HG03159 (cell line): Measurements from ENCODE around the gene AUTS2.
"Not testable (repeated sequence)": the region's sequence is repeated elsewhere in the genome, so short reads cannot be mapped to it uniquely, and the experiment has no call there.

Experiments used
- ATAC-seq: cut with Tn5 transposase; IDR thresholded peaks from one replicate; pipeline ENCODE4 v1.9.1; 2021; ENCODE audit warnings: mild to moderate bottlenecking, moderate library complexity; ENCODE audit not compliant: unreplicated experiment

The AUTS2 gene

DNA sequence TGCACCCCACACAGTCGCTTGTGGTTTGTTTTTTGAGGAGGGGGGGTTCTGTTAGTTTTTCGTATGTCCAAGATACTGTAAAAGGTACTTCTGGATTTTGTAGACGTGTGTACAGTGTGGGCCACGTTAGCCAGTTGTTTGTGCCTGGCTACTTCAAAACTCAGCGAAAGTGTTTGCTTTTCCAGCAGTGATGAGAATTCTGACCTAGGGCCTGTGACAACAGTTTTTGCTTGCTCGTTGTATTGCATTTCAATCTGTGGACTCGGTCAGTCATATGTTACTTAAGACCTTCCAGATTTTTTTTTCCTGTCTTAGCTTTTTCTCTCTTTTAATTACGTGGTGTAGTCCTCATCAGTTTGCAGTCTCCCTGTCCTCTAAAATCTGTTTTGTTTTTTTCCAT is 1194.8 kb downstream of the AUTS2 start:
- no peak for ATAC-seq

DNA sequence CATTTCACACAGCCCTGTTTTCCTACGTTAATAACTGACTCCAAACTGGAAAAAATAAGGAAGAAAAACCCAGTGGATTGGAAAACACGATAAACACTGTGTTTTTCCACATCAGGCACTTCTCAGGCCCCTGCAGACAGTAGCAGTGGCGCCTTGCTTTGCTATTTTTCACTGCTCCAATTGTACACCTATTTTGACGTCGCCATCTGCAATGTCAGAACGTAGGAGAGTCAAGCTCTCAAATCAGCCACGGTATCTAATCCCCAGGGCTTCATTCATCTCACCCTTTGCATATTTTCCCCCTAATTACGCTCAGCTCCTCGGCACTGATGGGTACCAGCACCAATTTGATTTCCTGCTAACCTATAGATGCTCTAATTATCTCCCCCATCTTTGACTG is 1195.5 kb downstream of the AUTS2 start:
- no peak for ATAC-seq

DNA sequence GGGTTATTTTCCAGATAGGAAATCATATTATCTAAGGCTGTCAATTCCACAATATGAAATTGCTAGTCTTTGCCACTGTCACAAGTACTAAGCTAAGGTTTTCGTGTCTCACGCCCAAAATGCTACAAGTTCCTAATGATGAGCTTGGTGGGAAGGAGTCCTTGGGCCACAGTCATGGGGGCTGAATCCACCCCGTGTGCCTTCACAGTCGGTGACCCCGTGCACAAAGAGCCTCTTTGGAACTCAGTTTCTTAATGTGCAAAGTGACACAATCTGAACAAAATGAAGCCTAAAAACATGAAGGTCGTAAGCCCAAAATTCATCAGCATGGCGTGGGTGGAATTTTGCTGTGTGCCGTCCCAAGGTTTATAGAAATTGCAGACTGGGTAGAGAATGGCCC is 1196.7 kb downstream of the AUTS2 start:
- ATAC-seq, result no peak

DNA sequence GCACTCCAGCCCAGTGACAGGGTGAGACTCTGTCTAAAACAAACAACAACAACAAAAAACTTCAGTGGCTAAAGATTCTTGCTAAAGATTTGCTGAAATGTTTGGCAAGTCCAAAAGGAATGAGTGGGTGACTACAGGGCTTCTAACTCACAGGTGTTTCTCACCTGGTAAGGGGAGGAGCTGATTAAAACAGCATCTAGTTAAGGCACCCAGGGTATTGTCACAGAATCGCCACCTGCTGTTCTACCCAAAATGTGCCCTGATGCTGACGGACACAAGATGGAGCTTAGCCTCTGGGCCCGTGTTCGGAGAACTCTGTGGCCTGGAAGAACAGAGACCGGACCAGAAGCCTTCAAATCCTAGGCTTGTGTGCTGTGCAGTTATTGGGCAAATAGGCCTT is 1197.7 kb downstream of the AUTS2 start:
- ATAC-seq, result no peak

DNA sequence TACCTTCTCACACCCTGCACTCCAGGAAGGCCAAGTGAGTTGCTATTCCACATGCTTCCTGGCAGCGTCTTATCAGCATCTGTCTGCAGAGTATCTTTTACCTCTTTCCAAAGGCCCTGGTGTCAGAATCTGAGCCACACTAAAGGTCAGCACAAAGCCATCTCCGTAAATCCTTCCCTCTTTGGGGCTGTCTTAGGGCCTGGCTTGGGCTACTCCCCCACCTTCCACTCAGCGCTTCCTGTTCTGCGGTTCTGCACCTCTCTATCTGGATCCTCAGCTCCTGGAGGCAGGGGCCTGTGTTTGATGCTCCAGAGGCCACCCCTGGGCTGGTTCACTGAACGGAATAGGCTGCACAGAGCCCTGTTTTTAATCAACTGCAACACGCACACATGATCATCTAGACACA is 1198.8 kb downstream of the AUTS2 start:
- ATAC-seq, result no peak

DNA sequence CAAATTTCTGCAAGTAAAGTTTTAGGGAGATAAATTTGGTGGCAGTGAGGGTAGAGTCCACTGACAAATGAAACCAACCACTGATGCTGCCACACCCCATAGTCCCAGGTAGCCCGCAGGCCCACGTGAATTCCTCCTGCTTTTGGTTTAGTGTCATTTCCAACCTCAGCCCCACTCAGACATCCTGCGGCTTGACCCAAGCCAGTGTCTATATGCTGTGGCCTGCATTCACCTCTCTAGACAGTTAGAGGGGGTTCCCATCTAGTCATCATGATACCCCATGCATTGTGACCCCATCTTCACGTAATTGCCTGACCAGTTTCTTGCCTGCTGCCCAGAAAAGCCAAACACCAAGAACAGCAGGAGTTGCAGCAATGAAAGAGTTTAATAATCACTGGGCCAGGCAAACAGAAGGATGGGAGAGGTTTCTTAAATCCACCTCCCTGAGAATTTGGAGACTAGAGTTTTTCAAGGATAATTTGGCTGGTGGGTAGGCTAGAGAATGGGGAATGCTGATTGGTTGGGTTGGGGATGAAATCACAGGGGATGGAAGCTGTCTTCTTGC is 1201.6 kb downstream of the AUTS2 start:
- ATAC-seq, result no peak

DNA sequence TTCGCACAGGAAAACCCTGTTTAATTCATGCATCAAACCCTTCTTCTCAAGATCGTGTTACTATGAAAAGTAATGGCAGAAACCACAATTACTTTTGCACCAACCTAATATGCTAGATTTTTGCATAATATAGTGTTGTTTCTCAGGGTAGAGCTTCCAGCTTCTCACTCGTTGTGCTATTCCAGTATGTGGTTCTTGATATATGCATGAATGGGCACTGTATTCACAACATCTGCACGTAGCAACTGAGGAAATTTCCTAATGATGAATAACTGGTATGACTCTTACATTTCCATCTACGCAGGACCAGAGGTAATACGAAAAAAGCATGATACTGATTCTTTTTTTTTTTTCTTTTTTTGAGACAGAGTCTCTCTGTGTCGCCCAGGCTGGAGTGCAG is 1207.1 kb downstream of the AUTS2 start:
- ATAC-seq, result no peak

DNA sequence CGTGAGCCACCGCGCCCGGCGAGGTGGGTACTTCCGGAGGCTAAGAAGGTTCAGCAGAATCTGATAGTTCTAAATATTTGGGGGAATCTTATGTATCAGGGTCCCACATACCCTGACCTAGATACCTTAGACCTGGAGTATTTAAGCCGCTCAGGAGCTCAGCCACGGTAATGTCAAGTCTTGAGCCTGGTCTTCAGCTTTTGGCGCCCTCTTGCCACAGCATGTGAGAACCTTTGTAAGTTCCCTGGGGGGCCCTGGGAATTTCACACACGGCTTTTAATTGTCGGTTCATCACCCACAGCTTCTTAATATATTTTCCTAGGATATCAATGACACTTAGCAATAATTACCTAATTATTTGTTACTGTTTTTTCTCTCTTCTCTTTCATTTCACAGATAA is 1209.4 kb downstream of the AUTS2 start:
- ATAC-seq, result no peak

DNA sequence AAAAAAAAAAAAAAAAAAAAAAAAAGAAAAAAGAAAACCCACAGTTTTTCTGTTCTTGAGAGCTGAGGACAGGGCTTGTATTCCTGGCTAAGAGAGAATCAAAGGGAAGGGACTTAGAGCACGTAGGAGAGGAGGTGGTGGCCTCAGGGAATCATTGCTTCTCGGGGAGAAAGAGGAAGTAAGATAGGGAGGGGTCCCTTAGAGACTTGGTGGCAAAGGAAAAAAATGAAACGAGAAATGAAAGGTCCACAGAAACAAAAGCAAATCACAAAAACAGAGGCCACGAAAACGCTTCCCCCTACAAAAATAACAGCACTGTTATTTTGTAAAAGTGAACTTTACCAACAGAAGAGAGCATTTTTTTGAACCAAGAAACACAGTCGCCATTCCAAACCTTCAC is 1210.6 kb downstream of the AUTS2 start:
- no peak for ATAC-seq

DNA sequence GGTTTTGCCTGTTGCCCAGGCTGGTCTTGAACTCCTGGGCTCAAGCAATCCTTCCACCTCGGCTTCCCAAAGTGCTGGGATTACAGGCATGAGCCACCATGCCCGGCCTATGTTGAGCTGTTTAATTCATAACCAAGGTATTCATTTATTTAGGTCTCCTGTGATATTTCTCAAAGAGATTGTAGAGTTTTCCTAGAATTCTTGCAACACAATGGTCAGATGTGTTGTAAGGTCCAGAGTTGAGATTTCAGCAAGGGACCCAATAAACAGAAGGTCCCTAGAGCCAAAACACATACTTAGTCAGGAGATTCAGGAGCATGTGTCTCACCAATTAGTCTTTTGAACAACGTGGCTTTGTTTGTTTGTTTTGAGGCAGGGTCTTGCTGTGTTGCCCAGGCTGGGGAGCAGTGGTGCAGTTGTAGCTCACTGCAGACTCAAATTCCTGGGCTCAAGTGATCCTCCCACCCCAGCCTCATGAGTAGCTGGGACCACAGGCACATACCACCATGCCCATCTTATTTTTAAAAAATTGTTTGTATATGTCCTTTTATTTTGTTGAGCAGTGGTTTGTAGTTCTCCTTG is 1212.4 kb downstream of the AUTS2 start:
- no peak for ATAC-seq

DNA sequence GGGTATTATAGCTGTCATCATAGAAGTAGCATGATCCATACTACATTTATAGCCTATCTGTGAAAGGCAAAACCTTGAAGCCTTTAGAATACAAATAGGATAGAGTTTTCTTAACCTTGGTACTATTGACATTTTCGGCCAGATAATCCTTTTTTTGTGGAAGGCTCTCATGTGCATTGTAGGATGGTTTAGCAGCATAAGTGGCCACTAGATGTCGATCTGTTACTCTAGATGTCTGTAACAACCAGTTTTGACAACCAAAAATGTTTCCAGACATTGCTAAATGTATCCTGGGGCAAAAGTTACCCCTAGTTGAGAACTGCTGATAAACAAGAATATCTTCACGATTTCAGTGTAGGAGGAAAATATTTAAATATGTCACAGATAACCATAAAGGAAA is 1214.2 kb downstream of the AUTS2 start:
- no peak for ATAC-seq

DNA sequence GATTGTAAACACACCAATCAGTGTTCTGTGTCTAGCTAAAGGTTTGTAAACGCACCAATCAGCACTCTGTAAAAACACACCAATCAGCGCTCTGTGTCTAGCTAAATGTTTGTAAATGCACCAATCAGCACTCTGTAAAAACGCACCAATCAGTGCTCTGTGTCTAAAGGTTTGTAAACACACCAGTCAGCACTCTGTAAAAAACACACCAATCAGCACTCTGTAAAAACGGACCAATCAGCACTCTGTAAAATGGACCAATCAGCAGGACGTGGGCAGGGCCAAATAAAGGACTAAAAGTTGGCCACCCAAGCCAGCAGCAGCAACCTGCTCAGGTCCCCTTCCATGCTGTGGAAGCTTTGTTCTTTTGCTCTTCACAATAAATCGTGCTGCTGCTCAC is 1224.2 kb downstream of the AUTS2 start:
- ATAC-seq, result not testable (repeated sequence)

DNA sequence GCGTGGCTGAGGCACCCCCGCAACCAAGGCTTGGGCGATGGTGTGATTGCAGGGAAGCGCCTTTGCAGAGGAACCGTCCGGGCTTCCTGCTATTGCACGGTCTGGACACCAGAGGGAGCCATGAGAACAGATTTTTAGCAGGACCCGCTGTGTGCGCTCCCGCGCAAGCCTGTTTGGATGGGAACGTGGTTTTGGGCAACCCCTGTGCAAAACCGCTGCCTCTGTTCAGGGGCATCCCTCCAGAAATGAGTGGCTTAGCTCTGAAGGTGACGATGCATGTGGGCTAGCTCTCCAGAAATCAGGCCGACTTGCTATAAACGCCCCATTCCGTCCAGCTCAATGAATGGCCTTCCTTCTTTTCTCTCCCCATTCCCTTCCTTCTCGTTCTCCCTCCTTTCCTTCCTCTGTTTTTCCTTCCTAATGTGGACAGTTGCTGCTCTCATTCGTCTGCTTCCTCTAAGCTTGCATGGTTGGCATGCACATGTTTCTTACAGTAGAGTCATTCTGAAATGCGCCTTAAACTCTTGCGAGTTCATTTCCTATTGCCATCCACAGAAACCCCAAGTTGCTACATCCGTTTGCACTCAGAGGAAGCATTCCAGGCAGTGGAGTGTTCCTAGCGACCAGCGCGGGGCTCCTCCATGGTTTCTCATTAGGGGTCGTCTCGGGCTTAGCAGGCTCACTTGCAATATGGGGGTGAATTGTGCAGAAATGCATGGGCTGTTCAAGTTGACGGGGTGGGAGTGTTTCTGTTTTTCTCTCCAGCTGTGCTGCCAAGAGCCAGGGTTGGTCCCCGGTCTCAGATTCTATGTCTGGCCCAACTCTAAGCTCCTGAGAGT is 1231.2 kb downstream of the AUTS2 start:
- no peak for ATAC-seq

DNA sequence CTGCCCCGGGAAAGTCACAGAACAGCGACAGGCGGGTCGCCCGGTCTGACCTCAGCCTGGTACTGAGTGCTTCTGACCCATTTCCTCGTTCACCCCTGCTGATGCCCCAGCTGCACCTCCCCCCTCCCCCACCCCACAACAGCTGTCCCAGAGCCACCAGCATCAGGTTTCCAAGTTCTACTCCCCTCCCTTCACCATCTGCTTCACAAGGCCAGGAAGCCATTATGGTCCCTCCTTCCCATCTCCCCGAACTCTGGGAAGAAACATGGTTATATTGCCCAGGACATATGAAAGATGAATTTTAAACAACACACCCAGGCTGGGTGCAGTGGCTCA is 1231.8 kb downstream of the AUTS2 start:
- ATAC-seq, result no peak

DNA sequence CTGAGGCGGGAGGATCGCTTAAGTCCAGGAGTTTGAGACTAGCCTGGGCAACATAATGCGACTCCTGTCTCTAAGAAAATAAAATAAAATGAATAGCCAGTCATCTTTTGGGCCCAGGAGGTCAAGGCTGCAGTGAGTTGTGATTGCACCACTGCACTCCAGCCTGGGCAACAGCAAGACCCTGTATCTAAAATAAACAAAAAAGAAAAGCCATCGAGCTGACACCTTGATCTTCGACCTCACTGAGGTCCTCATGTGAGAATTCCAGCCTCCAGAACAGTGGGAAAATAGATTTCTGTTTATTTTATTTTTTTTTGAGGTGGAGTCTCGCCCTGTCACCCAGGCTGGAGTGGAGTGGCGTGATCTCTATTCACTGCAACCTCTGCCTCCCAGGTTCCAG is 1232.2 kb downstream of the AUTS2 start:
- no peak for ATAC-seq

DNA sequence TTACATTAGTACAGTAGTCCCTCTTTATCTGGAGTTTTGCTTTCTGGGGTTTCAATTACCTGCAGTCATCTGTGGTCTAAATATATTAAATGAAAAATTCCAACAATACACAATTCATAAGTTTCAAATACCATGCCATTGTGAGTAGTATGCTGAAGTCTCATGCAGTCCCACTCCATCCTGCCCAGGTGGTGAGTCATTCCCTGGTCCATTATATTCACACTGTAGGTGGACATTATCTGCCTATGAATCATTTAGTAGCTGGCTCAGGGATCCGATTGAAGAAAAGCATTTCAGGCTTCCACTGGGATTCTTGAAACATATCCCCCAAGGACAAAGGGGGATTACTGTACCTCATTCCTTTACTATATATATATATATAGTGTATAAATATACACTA is 1235.5 kb downstream of the AUTS2 start:
- no peak for ATAC-seq

DNA sequence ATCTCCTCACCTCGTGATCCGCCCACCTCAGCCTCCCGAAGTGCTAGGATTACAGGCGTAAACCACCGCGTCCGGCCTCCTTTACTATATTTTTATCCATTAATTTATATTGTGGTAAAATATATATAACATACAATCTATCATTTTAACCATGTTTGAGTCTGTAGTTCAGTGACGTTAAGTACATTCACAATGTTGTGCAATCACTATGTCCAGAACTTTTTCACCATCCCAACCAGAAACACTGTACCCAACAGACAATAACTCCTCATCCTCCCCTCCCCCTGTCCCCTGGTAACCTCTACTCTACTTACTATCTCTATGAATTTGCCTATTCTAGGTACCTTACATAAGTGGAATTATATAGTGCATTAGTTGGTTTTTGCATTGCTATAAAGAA is 1236.1 kb downstream of the AUTS2 start:
- ATAC-seq, result no peak

DNA sequence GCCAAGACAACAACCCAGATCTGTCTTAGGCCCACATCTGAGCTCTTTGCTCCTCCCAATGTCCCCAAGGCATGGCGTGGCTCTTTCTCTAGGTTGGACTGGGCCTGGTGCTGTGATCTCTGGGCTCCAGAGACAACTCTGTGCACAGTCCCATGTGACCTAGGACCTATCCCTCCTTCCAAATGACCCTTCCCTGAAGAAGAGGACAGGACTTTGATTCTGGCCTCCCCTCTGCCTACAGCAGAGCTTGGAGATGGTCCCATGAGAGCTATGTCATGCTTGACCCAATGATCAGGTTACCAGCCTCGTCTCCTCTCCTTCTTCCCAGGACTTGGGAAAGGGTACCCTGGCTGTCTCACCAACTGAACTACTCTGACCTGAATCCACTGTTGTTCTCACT is 1237.4 kb downstream of the AUTS2 start:
- ATAC-seq, result no peak

DNA sequence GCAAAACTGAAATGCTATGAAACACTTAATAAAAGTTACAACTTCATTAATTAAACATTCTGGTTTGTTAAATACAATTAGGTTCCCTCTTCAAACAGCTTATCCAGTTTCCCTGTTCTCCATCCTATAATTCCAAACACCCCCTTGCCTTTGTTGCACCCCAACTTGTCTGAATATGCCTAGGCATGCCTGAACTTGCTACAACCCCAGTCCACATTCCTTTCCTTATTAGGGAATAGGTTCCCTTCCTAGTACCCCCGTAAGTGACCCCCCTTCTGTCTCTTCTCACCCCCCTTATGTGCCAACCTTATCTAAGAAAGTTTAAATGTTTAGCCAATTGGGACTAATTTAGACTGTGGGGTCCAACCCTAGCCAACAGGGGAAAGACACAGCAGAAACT is 1238.0 kb downstream of the AUTS2 start:
- ATAC-seq, result no peak

DNA sequence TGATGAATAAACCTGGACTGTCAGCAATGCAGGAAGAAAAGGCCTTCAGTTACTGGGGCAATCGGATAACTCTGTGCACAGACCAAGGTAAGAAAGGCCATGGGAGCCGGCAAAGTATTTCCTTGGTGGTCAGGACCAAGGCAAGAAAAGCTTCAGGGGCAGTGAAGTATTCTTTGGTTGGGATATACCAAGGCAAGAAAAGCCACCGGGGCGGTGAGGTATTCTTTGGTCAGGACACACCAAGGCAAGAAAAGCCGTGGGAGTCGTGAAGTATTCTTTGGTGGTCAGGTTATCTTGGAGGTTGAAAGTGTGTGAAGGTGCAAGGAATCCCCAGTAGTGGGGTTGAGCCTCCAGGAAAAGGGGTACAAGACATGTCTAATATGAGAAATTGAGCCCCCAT is 1238.7 kb downstream of the AUTS2 start:
- ATAC-seq, result no peak

DNA sequence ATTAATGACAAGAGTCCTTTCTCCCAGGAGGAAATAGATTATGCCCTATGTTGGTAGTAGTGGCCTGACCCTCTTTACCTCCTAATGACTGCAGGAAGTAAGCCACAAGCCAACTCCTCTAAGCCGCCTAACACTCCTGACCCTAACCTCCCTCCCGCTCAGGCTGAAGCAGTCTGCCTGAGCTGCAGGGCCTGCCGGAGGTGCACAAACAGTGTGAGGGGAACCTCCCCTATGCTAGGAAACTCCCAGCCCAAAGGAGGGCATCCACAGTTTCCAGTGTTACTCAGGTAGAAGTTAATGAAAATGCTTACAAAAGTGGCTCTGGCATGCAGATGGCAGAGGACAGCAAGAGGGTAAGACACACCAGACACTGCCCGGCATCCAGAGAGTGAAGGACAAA is 1239.3 kb downstream of the AUTS2 start:
- ATAC-seq, result no peak

DNA sequence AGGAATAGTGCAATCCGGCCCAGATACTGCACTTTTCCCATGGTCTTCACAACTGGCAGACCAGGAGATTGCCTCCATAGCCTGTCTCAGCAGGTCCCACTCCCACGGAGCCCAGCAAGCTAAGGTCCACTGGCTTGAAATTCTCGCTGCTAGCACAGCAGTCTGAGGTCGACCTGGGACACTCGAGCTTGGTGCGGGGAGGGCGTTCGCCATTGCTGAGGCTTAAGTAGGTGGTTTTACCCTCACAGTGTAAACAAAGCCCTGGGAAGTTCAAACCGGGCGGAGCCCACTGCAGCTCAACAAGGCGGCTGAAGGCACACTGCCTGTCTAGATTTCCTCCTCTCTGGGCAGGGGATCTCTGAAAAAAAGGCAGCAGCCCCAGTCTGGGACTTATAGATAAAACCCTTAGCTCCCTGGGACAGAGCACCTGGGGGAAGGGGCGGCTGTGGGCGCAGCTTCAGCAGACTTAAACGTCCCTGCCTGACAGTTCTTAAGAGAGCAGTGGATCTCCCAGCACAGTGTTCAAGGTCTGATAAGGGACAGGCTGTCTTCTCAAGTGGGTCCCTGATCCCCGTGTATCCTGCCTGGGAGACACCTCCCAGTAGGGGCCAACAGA is 1240.1 kb downstream of the AUTS2 start:
- no peak for ATAC-seq
